CD4-positive, alpha-beta T cell (primary cell): Measurements from ENCODE around the gene TPO. TPM values are rescaled to one million over a fixed set of nuclear protein-coding genes. Genes with fewer than 3 reads are reported as not detected.

Source experiments
- ATAC-seq: fragments of 200-7000 bp; cut with Tn5 transposase; one replicate; pipeline ENCODE4 v1.10.0; 2022; ENCODE audit warnings: mild to moderate bottlenecking; ENCODE audit not compliant: poor library complexity
- CTCF ChIA-PET: fragments of 350-600 bp; sonication (Branson Sonifier 250); formaldehyde crosslinking; loops from one replicate; lab custom pipeline; 2021; ENCODE audit warnings: antibody characterized with exemption, inconsistent platforms; lab: Charles Lee
- POLR2A ChIA-PET: fragments of 350-600 bp; sonication (Branson Sonifier 250); formaldehyde crosslinking; loops from one replicate; lab custom pipeline; 2021; ENCODE audit warnings: antibody characterized with exemption, inconsistent platforms; lab: Charles Lee
- DNase-seq, 14 experiments: peaks; one replicate each; pipeline ENCODE4 v3.0.0-alpha.2; 2013 to 2020; ENCODE audit warnings: mixed read lengths in 2 of 14
- H3K27ac ChIP-seq, 2 donors: one replicate each; pipeline versions ENCODE4 v1.5.1 to v1.7.0; 2013; ENCODE audit warnings: low read length in 2 of 2, low read depth in 1 of 2, mild to moderate bottlenecking in 1 of 2
- H3K27me3 ChIP-seq, 2 experiments: 1 replicate in 1 of 2; 2 replicates in 1 of 2; pipeline versions ENCODE4 v1.6.1 to v1.7.0; 2013; ENCODE audit warnings: low read length in 2 of 2, control low read depth in 1 of 2, mild to moderate bottlenecking in 1 of 2, moderate library complexity in 1 of 2; ENCODE audit not compliant: insufficient read depth in 2 of 2, control insufficient read depth in 1 of 2
- H3K36me3 ChIP-seq: one replicate; pipeline ENCODE4 v1.6.1; 2013; ENCODE audit warnings: low read length, control low read depth; ENCODE audit not compliant: insufficient read depth
- H3K4me1 ChIP-seq: one replicate; pipeline ENCODE4 v1.6.1; 2013; ENCODE audit warnings: low read length, control low read depth; ENCODE audit not compliant: insufficient read depth
- H3K4me3 ChIP-seq: one replicate; pipeline ENCODE4 v1.5.1; 2013; ENCODE audit warnings: mild to moderate bottlenecking, low read length, moderate library complexity
- H3K9me3 ChIP-seq, 2 experiments: 1 replicate in 1 of 2; 2 replicates in 1 of 2; pipeline versions ENCODE4 v1.6.1 to v1.7.0; 2013; ENCODE audit warnings: low read length in 2 of 2, mild to moderate bottlenecking in 2 of 2, control low read depth in 1 of 2, moderate library complexity in 1 of 2; ENCODE audit not compliant: control insufficient read depth in 1 of 2, insufficient read depth in 1 of 2
- H3K27ac Mint-ChIP-seq: one replicate; pipeline ENCODE4 v1.8.0; 2020; ENCODE audit warnings: mixed read lengths
- H3K27me3 Mint-ChIP-seq: one replicate; pipeline ENCODE4 v1.8.0; 2021; ENCODE audit warnings: mixed read lengths
- H3K36me3 Mint-ChIP-seq: one replicate; pipeline ENCODE4 v1.8.0; 2021; ENCODE audit warnings: low read depth, mixed read lengths
- H3K4me1 Mint-ChIP-seq: one replicate; pipeline ENCODE4 v1.8.0; 2021; ENCODE audit warnings: low read depth, mixed read lengths
- H3K4me3 Mint-ChIP-seq: one replicate; pipeline ENCODE4 v1.8.0; 2020; ENCODE audit warnings: mild to moderate bottlenecking, mixed read lengths
- H3K9me3 Mint-ChIP-seq: one replicate; pipeline ENCODE4 v1.8.0; 2020; ENCODE audit warnings: mixed read lengths
- CTCF ChIP-seq: fragments of 200-600 bp; IDR thresholded peaks from one replicate; pipeline ENCODE4 v1.8.0; 2022; ENCODE audit warnings: antibody characterized with exemption, mild to moderate bottlenecking
- intact Hi-C, 2 experiments: fragments of 100-400 bp; cut with DNase I in 1 of 2; cut with micrococcal nuclease in 1 of 2; formaldehyde crosslinking; loops; one replicate each; pipeline versions ENCODE4 v1.15.1 to v1.9.0; 2023 to 2025; cut with DNase I, micrococcal nuclease
- total RNA-seq, 174 experiments: library from RNA in 2 of 174; stranded (reverse) in 2 of 174; gene quantifications; one replicate each; pipeline ENCODE4 v1.2.3 and lab custom pipeline; 2021 to 2026

TPO gene
- total RNA-seq, 2 experiments from 2014 or later, result 0.27 TPM; not detected in 1

- ChIA-PET CTCF (no interaction called here), POLR2A (no interaction called here)
- intact Hi-C loops, result no loop called here
- Histone ChIP-seq H3K27ac (no peak overlapping the region), H3K36me3 (no peaks in the 10 kb centered on the region), H3K4me1 (peaks cover 41% of the 10 kb centered on the region), H3K4me3 (no peak overlapping the region), H3K27me3 (no peaks in the 10 kb centered on the region), H3K9me3 (no peaks in the 10 kb centered on the region)
- Mint-ChIP-seq H3K9me3 (no peaks in the 10 kb centered on the region), H3K4me1 (peaks cover 29% of the 10 kb centered on the region), H3K36me3 (no peaks in the 10 kb centered on the region), H3K27ac (no peak overlapping the region), H3K27me3 (no peaks in the 10 kb centered on the region), H3K4me3 (no peak overlapping the region)
- ATAC-seq, result no peak
- DNase-seq, result no peak
- no peak for TF ChIP-seq CTCF
Measured at GRCh38 chr2:1512321-1513289, 99.3 kb downstream of the TPO start.

- TF ChIP-seq CTCF, result no peak
- Mint-ChIP-seq H3K4me3 (no peak overlapping the region), H3K27me3 (no peaks in the 10 kb centered on the region), H3K9me3 (no peaks in the 10 kb centered on the region), H3K36me3 (no peaks in the 10 kb centered on the region), H3K4me1 (peaks cover 37% of the 10 kb centered on the region), H3K27ac (no peak overlapping the region)
- H3K4me3 ChIP-seq, result no peak overlapping the region
- POLR2A ChIA-PET, result no interaction called here
- CTCF ChIA-PET, result no interaction called here
- ATAC-seq (no peak), DNase-seq (no peak)
- H3K4me1 ChIP-seq, result peaks cover 54% of the 10 kb centered on the region
- H3K36me3 ChIP-seq, result no peaks in the 10 kb centered on the region
- no peak overlapping the region for H3K27ac ChIP-seq
- H3K27me3 ChIP-seq, result no peaks in the 10 kb centered on the region
- intact Hi-C loops, result no loop called here
- no peaks in the 10 kb centered on the region for H3K9me3 ChIP-seq
Measured at GRCh38 chr2:1514391-1515072, 101.3 kb downstream of the TPO start.

GRCh38 chr2:1515073-1515430, 101.8 kb downstream of the TPO start:
- intact Hi-C loops, result no loop called here
- TF ChIP-seq CTCF, result no peak
- Mint-ChIP-seq H3K4me3 (no peak overlapping the region), H3K4me1 (peaks cover 32% of the 10 kb centered on the region), H3K27ac (no peak overlapping the region), H3K36me3 (no peaks in the 10 kb centered on the region), H3K9me3 (no peaks in the 10 kb centered on the region), H3K27me3 (no peaks in the 10 kb centered on the region)
- ChIA-PET CTCF (no interaction called here), POLR2A (no interaction called here)
- Histone ChIP-seq H3K4me1 (peaks cover 52% of the 10 kb centered on the region), H3K36me3 (no peaks in the 10 kb centered on the region), H3K27ac (no peak overlapping the region), H3K27me3 (no peaks in the 10 kb centered on the region), H3K4me3 (no peak overlapping the region), H3K9me3 (no peaks in the 10 kb centered on the region)
- DNase-seq, result no peak
- ATAC-seq, result no peak
